Pancreas (tissue), 10 donors: ENCODE data around the gene PABPN1L. TPM values are rescaled to one million over a fixed set of nuclear protein-coding genes. Genes with fewer than 3 reads are reported as not detected.

Source experiments
- ATAC-seq, 4 donors: fragments of 200-7000 bp; cut with Tn5 transposase; one replicate each; pipeline versions ENCODE4 v1.8.0 to v1.9.1; 2020; ENCODE audit warnings: mild to moderate bottlenecking in 4 of 4, moderate library complexity in 4 of 4
- DNase-seq, 6 donors: peaks; one replicate each; pipeline ENCODE4 v3.0.0-alpha.2; 2020
- FAIRE-seq: peaks from 2 replicates; lab custom pipeline; 2012; peaks lifted over from hg19 to GRCh38; lab: Jason Lieb, UNC
- H3K27ac ChIP-seq, 4 donors: fragments of 200-600 bp; sonication (generic); 1 replicate in 3 of 4; 2 replicates in 1 of 4; pipeline versions ENCODE4 v1.5.0 to v1.8.0; 2020
- H3K27me3 ChIP-seq, 4 donors: fragments of 200-600 bp; one replicate each; pipeline ENCODE4 v1.8.0; 2021
- H3K36me3 ChIP-seq, 3 donors: fragments of 200-600 bp; sonication (generic) in 1 of 3; one replicate each; pipeline versions ENCODE4 v1.5.0 to v1.8.0; 2020 to 2021
- H3K4me1 ChIP-seq, 3 donors: fragments of 200-600 bp; one replicate each; pipeline ENCODE4 v1.8.0; 2021
- H3K4me3 ChIP-seq, 4 donors: fragments of 200-600 bp; sonication (generic) in 2 of 4; one replicate each; pipeline versions ENCODE4 v1.5.0 to v1.8.0; 2020 to 2021
- H3K9me3 ChIP-seq, 4 donors: fragments of 200-600 bp; one replicate each; pipeline ENCODE4 v1.8.0; 2021
- CTCF ChIP-seq, 4 donors: fragments of 200-600 bp; sonication (generic) in 3 of 4; IDR thresholded peaks; one replicate each; pipeline versions ENCODE4 v1.5.0 to v1.8.0; 2021; ENCODE audit warnings: antibody characterized with exemption in 4 of 4
- WGBS, 2 donors: extraction: QIAGEN DNeasy Blood & Tissue Kit; methylation state at CpG; one replicate each; pipeline ENCODE4 v1.1.7; 2013; 5-methylcytosine and 5-hydroxymethylcytosine counted together
- intact Hi-C, 3 donors: fragments of 100-400 bp; cut with DNase I; formaldehyde crosslinking; loops; one replicate each; pipeline versions ENCODE4 v1.11.1 to v1.14.2; 2022
- polyA plus RNA-seq, 2 donors: library from polyadenylated mRNA; stranded (reverse); fragments of 200-250 nt; gene quantifications; one replicate each; pipeline ENCODE4 v1.2.3, GENCODE V29; 2013
- total RNA-seq, 6 donors: library from RNA; stranded (reverse); fragmentation: NEBNext Ultra II Directional in 4 of 6; extraction: Animal tissue kit (Norgen Biotek cat#: 25700) in 4 of 6; gene quantifications; one replicate each; pipeline versions ENCODE4 v1.2.1 to v1.2.4, GENCODE V29; 2021 to 2023
- donor health status: healthy with polysubstance abuse.
- donor health status: DM: no; HTN: no; CAD: no; lungs with moderate emphysema.
- donor health status: DM: no; HTN: no; CAD: no.
- donor health status: control.
- donor health status: control.
- donor health status: Bipolar disorder and iron deficiency.
- donor health status: DM: yes; HTN: yes; CAD: no.
- donor health status: DM: no; HTN: no; CAD: no.
- donor health status: DM: no; HTN: no; CAD: no.
- donor health status: DM: yes; HTN: yes; CAD: no.

The PABPN1L gene
- total and polyA plus RNA-seq, 8 donors, result 0.23 to 0.65 (median 0.35) TPM; not detected in 3

DNA sequence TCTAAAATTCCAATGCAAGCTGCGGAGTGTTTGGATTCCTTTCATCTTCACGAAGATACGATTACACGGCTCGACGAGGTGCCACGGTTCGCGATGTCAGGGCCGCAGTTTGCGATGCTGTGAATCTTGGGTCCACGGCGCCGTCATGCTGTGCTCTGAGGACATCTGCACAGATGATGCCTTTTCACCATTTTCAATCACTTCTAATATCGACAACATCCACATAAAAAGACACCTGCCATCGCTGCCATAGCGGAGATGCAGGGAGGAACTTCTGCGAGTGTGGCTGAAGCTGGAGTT, 47.9 kb downstream of the PABPN1L start:
- ATAC-seq (no peak), DNase-seq (no peak), FAIRE-seq (no peak)
- intact Hi-C loops, result loop anchor here in 1 of 3 donors (10.0 kb wide), 1 partner anchor 356 kb away; the partner anchor contains the start of gene CDH15
- no peak for TF ChIP-seq CTCF (IDR thresholded peaks at IDR 0.05)
- no peaks in the 10 kb centered on the region for H3K36me3 ChIP-seq
- WGBS, 2 donors, result 83 to 86% methylated on average over 18 of the region's 18 CpGs
- H3K27ac ChIP-seq, result no peak overlapping the region
- no peaks in the 10 kb centered on the region for H3K27me3 ChIP-seq
- H3K9me3 ChIP-seq, result no peaks in the 10 kb centered on the region
- H3K4me3 ChIP-seq, result no peak overlapping the region
- H3K4me1 ChIP-seq, result no peaks in the 10 kb centered on the region

GRCh38 chr16:88817785-88818574, 48.5 kb downstream of the PABPN1L start:
- DNase-seq, result peak in 1 of 6 donors; percentile 73
- WGBS, 2 donors, result 78 to 87% methylated on average over 40 of the region's 40 CpGs
- no peaks in the 10 kb centered on the region for H3K4me1 ChIP-seq
- no peak for FAIRE-seq
- intact Hi-C loops, result loop anchor here in 1 of 3 donors (10.0 kb wide), 1 partner anchor 357 kb away; the partner anchor contains the start of gene CDH15
- H3K27ac ChIP-seq, result no peak overlapping the region
- ATAC-seq, result no peak
- no peak for TF ChIP-seq CTCF (IDR thresholded peaks at IDR 0.05)
- no peaks in the 10 kb centered on the region for H3K27me3 ChIP-seq
- no peak overlapping the region for H3K4me3 ChIP-seq
- no peaks in the 10 kb centered on the region for H3K36me3 ChIP-seq
- no peaks in the 10 kb centered on the region for H3K9me3 ChIP-seq

- TF ChIP-seq CTCF (IDR thresholded peaks at IDR 0.05), result no peak
- peak in 1 of 6 donors; percentile 65 for DNase-seq
- no peaks in the 10 kb centered on the region for H3K27me3 ChIP-seq
- WGBS, 2 donors, result 68 to 82% methylated on average over 41 of the region's 41 CpGs
- H3K36me3 ChIP-seq, result no peaks in the 10 kb centered on the region
- FAIRE-seq, result no peak
- H3K4me1 ChIP-seq, result peaks cover 0 to 3% (median 0%) of the 10 kb centered on the region in 3 donors
- H3K9me3 ChIP-seq, result no peaks in the 10 kb centered on the region
- intact Hi-C loops, result loop anchor here in 1 of 3 donors (10.0 kb wide), 1 partner anchor 358 kb away; the partner anchor contains the start of gene CDH15
- ATAC-seq, result no peak
- no peak overlapping the region for H3K27ac ChIP-seq
- H3K4me3 ChIP-seq, result no peak overlapping the region
Observed at GRCh38 chr16:88816736-88817535, 49.5 kb downstream of the PABPN1L start.

GRCh38 chr16:88815901-88816589, 50.4 kb downstream of the PABPN1L start:
- Histone ChIP-seq H3K27me3 (no peaks in the 10 kb centered on the region), H3K9me3 (no peaks in the 10 kb centered on the region), H3K4me1 (peaks cover 0 to 3% (median 0%) of the 10 kb centered on the region in 3 donors), H3K4me3 (no peak overlapping the region), H3K27ac (no peak overlapping the region), H3K36me3 (no peaks in the 10 kb centered on the region)
- 32 to 48% methylated on average over 18 to 19 of the region's 19 CpGs for WGBS, 2 donors
- ATAC-seq, result peak in 3 of 4 donors; percentile 10 to 26 (median 20)
- intact Hi-C loops, result loop anchor here in 1 of 3 donors (10.0 kb wide), 1 partner anchor 359 kb away; the partner anchor contains the start of gene CDH15
- FAIRE-seq, result no peak
- TF ChIP-seq CTCF (IDR thresholded peaks at IDR 0.05), result peak; percentile 62 to 75 (median 74)
- DNase-seq, result peak in 4 of 6 donors; percentile 64 to 87 (median 76)
